GM12891 (cell line): ENCODE results near the gene DGKI.

Experiments used
- POLR2A ChIP-seq: IDR thresholded peaks from 2 replicates; pipeline ENCODE4 v1.6.1; 2011; ENCODE audit warnings: low read depth, low read length, control low read depth
- POLR2AphosphoS5 ChIP-seq: IDR thresholded peaks from 2 replicates; pipeline ENCODE4 v1.6.1; 2011; ENCODE audit warnings: low read depth, low read length, control low read depth

DNA sequence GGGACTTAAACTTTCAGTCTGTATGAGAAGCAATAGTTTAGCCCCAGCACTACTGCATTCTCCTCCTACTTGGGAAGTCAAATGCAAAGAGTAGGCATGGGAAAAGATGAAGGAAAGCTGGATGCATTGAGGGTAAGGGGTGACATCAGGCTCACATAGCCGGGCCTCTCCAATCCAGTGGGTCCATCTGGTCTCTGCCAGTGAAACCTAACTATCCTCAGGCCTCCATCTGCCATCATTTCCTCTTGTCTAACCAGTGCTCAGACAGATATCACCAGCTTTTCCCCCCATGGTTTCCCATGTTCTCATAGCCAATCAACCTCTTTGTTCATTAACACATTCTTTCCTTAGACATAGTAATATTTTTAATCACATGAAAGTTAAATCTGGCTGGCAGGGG is 118.3 kb downstream of the DGKI start:
- TF ChIP-seq POLR2AphosphoS5 (no peak), POLR2A (no peak)
